WI38 (cell line): ENCODE measurements around the gene GPR82.

Source experiments
- H3K4me3 ChIP-seq: 2 replicates; pipeline ENCODE4 v1.5.1; 2011; ENCODE audit warnings: low read depth, mild to moderate bottlenecking, control low read depth, low read length
- CTCF ChIP-seq: IDR thresholded peaks from 2 replicates; pipeline ENCODE4 v1.5.1; 2012; ENCODE audit warnings: low read depth, mild to moderate bottlenecking, control low read depth, low read length

Gene GPR82

GRCh38 chrX:41761169-41761568 lies 37.2 kb downstream of the GPR82 start:
- TF ChIP-seq CTCF = no peak
- no peak overlapping the region for H3K4me3 ChIP-seq

GRCh38 chrX:41761702-41762101 lies 37.7 kb downstream of the GPR82 start:
- no peak overlapping the region for H3K4me3 ChIP-seq
- TF ChIP-seq CTCF = no peak

GRCh38 chrX:41779030-41779564 lies 55.1 kb downstream of the GPR82 start:
- H3K4me3 ChIP-seq = no peak overlapping the region
- TF ChIP-seq CTCF = no peak
